OCI-LY3 (cell line): Measurements from ENCODE around the gene LONP1.

ENCODE experiments used
- H2AFZ ChIP-seq: fragments of 200-600, 300-600 bp; shearing (Covaris generic); 2 replicates; pipeline ENCODE4 v1.6.0; 2014; ENCODE audit warnings: antibody characterized with exemption, low read depth, low read length
- H3K27ac ChIP-seq: fragments of 200-600, 300-600 bp; sonication (generic); 2 replicates; pipeline ENCODE4 v1.5.1; 2014; ENCODE audit warnings: mild to moderate bottlenecking, low read length, moderate library complexity, mixed read lengths
- H3K27me3 ChIP-seq: fragments of 200-600, 300-600 bp; sonication (generic); 2 replicates; pipeline ENCODE4 v1.6.1; 2014; ENCODE audit warnings: low read depth, low read length, mixed read lengths
- H3K36me3 ChIP-seq: fragments of 200-600, 300-600 bp; sonication (generic); replicated peaks from 2 replicates; pipeline ENCODE3; 2014; ENCODE audit warnings: low read depth, low read length, mixed read lengths
- H3K4me1 ChIP-seq: fragments of 300-600, 200-600 bp; sonication (generic); 2 replicates; pipeline ENCODE4 v1.6.1; 2014; ENCODE audit warnings: low read length, mixed read lengths
- H3K4me2 ChIP-seq: fragments of 200-600, 300-600 bp; sonication (generic); 2 replicates; pipeline ENCODE4 v1.6.1; 2014; ENCODE audit warnings: low read length, mixed read lengths
- H3K4me3 ChIP-seq: fragments of 300-600, 200-600 bp; sonication (generic); 2 replicates; pipeline ENCODE4 v1.5.1; 2014; ENCODE audit warnings: antibody characterized with exemption, mild to moderate bottlenecking, low read length, moderate library complexity
- H3K79me2 ChIP-seq: fragments of 300-600, 200-600 bp; shearing (Covaris generic); 2 replicates; pipeline ENCODE4 v1.6.1; 2014; ENCODE audit warnings: mild to moderate bottlenecking, low read length, mixed read lengths
- H3K9ac ChIP-seq: fragments of 300-600, 200-600 bp; shearing (Covaris generic); 2 replicates; pipeline ENCODE4 v1.6.0; 2014; ENCODE audit warnings: mild to moderate bottlenecking, low read length, moderate library complexity
- H3K9me3 ChIP-seq: fragments of 200-600, 300-600 bp; shearing (Covaris generic); 2 replicates; pipeline ENCODE4 v1.6.1; 2014; ENCODE audit warnings: low read length, mixed read lengths; ENCODE audit not compliant: insufficient read depth
- H4K20me1 ChIP-seq: fragments of 200-600, 300-600 bp; sonication (generic); 2 replicates; pipeline ENCODE4 v1.6.1; 2016; ENCODE audit warnings: low read length, mixed read lengths; ENCODE audit not compliant: insufficient read depth
- CTCF ChIP-seq: fragments of 200-600, 300-600 bp; sonication (generic); IDR thresholded peaks from 2 replicates; pipeline ENCODE4 v1.5.1; 2014; ENCODE audit warnings: antibody characterized with exemption, low read length, low read depth
- EZH2phosphoT487 ChIP-seq: fragments of 200-600 bp; shearing (Covaris generic); IDR thresholded peaks from 2 replicates; pipeline ENCODE4 v1.6.1; 2018; ENCODE audit warnings: antibody characterized with exemption, mixed run types, low read depth

Gene LONP1

GRCh38 chr19:5651361-5651760, 68.6 kb downstream of the LONP1 start:
- Histone ChIP-seq H3K4me2 (no peak overlapping the region), H3K27me3 (no peaks in the 10 kb centered on the region), H3K9me3 (no peaks in the 10 kb centered on the region), H2AFZ (no peak overlapping the region), H3K9ac (no peak overlapping the region), H3K79me2 (peaks cover 62% of the 10 kb centered on the region), H3K27ac (no peak overlapping the region), H3K4me1 (no peaks in the 10 kb centered on the region), H3K4me3 (no peak overlapping the region), H4K20me1 (peaks cover 18% of the 10 kb centered on the region), H3K36me3 (peaks cover 82% of the 10 kb centered on the region)
- TF ChIP-seq CTCF (no peak), EZH2phosphoT487 (no peak)

GRCh38 chr19:5648464-5648863, 71.5 kb downstream of the LONP1 start:
- Histone ChIP-seq H3K36me3 (peaks cover 89% of the 10 kb centered on the region), H3K4me2 (no peak overlapping the region), H3K4me1 (no peaks in the 10 kb centered on the region), H3K4me3 (no peak overlapping the region), H3K9ac (no peak overlapping the region), H3K79me2 (peaks cover 79% of the 10 kb centered on the region), H3K27ac (no peak overlapping the region), H4K20me1 (peaks cover 44% of the 10 kb centered on the region), H3K9me3 (no peaks in the 10 kb centered on the region), H2AFZ (no peak overlapping the region), H3K27me3 (no peaks in the 10 kb centered on the region)
- TF ChIP-seq EZH2phosphoT487 (no peak), CTCF (no peak)

DNA sequence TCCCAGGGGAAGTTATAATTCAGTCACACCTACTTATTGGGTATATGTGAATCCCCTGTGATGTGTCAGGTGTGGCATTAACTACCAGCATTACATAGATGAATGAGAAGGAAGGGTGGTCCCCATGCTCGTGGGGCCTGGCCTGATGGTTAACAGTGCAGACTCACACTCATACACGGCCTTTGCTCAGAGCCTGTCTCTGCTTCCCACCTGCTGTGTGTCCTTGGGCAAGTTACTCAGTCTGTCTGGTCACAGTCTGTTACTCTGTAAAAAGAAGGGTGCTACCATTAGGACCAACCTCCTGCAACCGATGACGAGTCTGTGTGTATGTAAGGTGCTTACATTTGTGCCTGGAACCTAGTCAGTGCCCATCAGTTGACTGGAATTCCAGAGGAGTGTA, 73.2 kb downstream of the LONP1 start:
- no peak overlapping the region for H3K4me2 ChIP-seq
- no peak overlapping the region for H3K4me3 ChIP-seq
- peaks cover 60% of the 10 kb centered on the region for H4K20me1 ChIP-seq
- no peak overlapping the region for H3K9ac ChIP-seq
- TF ChIP-seq EZH2phosphoT487, result no peak
- no peak for TF ChIP-seq CTCF
- no peaks in the 10 kb centered on the region for H3K4me1 ChIP-seq
- H2AFZ ChIP-seq, result no peak overlapping the region
- peaks cover 88% of the 10 kb centered on the region for H3K36me3 ChIP-seq
- H3K27ac ChIP-seq, result no peak overlapping the region
- H3K9me3 ChIP-seq, result no peaks in the 10 kb centered on the region
- no peaks in the 10 kb centered on the region for H3K27me3 ChIP-seq
- peaks cover 86% of the 10 kb centered on the region for H3K79me2 ChIP-seq

DNA sequence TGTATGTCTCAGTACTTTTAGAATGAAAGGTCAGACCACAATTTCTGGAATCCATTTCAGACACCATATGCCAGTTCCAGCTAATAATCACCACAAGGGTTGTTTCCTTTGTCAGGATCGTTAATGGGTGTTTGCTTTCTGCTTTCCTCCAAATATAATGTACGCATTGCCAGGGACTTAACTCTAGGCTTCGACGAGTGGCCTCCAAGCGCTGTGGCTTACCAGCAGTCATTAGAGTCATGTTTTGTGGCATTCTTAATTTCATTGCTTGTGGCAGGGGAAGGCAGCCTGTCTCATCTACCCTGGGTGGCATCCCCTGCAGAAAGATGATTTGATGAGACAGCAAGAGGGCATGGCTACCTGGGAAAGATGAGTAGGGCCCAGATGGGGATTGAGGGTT, 74.5 kb downstream of the LONP1 start:
- H3K27ac ChIP-seq, result no peak overlapping the region
- H3K27me3 ChIP-seq, result no peaks in the 10 kb centered on the region
- no peak overlapping the region for H3K4me2 ChIP-seq
- no peaks in the 10 kb centered on the region for H3K4me1 ChIP-seq
- no peak overlapping the region for H3K9ac ChIP-seq
- peaks cover 83% of the 10 kb centered on the region for H3K36me3 ChIP-seq
- no peak overlapping the region for H3K4me3 ChIP-seq
- peaks cover 86% of the 10 kb centered on the region for H3K79me2 ChIP-seq
- peaks cover 73% of the 10 kb centered on the region for H4K20me1 ChIP-seq
- no peak for TF ChIP-seq CTCF
- TF ChIP-seq EZH2phosphoT487, result no peak
- no peaks in the 10 kb centered on the region for H3K9me3 ChIP-seq
- H2AFZ ChIP-seq, result no peak overlapping the region
